Stimulated activated CD8-positive, alpha-beta memory T cell treated with anti-CD3 and anti-CD28 coated beads, Interleukin-12 subunit alpha, Interleukin-12 subunit beta, amount 100 ng/mL, for 1 hour (primary cell): ENCODE results near the gene SPAST.
"Not testable (repeated sequence)": the region's sequence is repeated elsewhere in the genome, so short reads cannot be mapped to it uniquely, and the experiment has no call there.

Source experiments
- DNase-seq: peaks from one replicate; pipeline ENCODE4 v3.0.0-alpha.2; 2020; ENCODE audit warnings: low read depth

SPAST gene

DNA sequence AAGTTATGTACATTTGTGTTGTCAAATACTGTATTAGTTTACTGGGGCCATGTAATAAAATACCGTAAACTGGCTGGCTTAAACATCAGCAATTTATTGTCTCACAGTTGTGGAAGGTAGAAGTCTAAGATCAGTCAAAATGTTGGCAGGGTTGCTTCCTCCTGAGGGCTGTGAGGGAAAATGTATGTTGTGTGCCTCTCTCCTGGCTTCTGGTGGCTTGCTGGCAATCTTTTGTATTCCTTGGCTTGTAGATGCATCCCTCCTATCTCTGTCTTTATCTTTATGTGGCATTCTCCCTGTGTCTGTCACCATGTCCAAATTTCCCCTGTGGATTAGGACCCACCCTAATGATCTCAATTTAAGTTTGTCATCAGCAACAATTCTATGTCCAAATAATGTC is 65.3 kb downstream of the SPAST start:
- DNase-seq = no peak

DNA sequence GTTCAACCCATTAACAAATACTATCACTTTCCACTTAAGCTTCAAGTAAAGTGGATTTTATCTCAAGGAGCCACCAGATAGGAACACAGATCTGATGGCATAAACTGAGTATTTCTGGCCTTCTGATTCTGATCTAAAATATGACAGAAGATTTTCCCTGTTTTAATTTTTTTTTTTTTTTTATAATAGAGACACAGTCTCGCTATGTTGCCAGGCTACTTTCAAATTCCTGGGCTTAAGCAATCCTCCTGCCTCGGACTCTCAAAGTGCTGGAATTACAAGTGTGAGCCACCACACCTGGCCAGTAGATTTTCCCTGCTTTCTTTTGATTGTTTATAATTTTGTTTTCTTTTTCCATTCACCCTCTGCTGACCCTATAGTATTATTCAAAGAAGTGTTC is 65.7 kb downstream of the SPAST start:
- DNase-seq = no peak

DNA sequence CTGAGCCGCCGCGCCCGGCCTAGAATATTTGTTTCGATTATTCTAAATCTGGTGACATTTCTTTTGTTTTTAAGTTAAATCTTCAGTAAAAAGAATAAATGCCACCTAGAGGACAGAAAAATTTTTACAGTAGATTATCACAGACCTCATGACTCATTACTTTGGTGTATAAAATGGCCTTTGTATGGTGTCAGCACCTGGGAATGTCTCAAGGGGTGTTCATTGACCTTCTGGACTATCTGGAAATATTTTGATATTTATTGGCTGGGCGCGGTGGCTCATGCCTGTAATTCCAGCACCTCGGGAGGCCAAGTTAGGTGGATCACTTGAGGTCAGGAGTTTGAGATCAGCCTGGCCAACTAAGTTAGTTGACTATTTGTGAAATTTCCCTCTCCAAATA is 72.1 kb downstream of the SPAST start:
- DNase-seq = no peak

DNA sequence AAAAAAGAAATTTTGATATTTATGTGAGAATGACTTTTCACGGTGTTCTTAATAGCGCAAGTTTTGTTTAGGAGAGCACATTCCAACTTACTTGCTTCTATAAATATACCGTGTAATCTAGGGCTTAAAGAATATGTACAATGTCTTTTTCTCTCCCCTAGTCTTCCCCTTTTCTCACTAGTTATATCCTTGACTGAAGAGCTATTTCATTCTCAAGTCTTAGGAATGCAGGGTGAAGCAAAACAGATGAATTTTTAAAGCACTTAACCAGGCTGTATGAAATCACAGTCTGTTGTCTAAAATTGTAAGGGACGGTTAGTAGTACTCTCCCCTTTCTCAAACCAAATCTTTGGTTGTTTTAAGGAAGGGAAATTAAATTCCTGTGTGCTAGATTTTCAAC is 72.7 kb downstream of the SPAST start:
- DNase-seq = no peak

DNA sequence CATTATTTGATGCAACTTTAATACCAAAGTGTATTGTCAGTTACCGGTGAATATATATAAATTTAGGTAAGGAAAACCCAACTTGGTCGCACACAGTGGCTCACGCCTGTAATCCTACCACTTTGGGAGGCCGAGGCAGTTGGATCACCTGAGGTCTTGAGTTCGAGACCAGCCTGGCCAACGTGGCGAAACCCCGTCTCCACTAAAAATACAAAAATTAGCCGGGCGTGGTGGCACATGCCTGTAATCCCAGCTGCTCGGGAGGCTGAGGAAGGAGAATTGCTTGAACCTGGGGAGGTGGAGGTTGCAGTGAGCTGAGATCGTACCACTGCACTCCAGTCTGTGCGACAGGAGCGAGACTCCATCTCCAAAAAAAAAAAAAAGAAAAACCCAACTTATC is 88.2 kb downstream of the SPAST start:
- DNase-seq = not testable (repeated sequence)

DNA sequence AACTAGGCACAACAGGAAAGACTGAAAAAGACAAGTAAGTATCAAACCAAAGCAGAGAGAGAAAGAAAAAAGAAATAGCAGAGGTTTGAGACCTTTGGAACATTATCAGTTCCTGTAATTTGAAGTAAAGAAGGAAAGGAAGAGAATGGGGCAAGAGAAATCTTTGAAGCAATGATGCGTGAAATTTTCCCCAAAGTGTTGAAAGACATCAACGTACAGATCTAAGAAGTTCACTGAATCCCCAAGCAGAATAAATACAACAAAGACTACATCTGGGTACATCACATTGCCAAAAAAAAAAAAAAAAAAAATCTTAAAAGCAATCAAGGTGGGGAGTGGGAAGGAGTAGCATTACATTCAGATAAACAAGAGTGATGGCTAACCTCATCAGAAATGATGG is 96.3 kb downstream of the SPAST start:
- DNase-seq = no peak

DNA sequence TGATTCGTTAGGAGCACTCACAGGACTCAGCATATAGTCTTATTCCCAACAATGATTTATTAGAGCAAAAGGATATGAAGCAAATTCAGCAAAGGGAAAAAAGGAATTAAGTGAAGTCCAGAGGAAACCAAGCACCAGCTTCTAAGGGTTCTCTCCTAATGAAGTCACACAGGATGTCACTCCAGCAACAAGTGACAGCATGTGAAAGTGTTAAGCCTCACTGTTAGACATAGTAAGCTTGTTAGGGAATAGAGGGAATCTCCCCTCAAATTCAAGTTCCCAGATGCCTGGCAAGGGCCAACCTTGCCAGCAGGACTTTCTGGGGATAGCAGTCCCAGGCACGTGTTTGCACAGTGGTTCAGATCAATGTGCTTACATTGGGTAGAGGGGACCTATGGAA is 97.9 kb downstream of the SPAST start:
- no peak for DNase-seq

DNA sequence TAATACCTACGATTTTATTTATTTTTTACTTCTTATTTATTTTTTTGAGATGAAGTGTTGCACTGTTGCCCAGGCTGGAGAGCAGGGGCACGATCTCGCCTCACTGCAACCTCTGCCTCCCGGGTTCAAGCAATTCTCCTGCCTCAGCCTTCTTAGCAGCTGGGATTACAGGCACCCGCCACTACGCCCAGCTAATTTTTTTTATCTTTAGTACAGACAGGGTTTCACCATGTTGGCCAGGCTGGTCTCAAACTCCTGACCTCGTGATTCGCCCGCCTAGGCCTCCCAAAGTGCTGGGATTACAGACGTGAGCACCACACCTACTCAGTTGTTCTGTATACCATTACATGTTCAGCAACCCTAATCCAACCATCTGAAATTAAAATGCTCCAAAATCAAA is 100.9 kb downstream of the SPAST start:
- DNase-seq = not testable (repeated sequence)

DNA sequence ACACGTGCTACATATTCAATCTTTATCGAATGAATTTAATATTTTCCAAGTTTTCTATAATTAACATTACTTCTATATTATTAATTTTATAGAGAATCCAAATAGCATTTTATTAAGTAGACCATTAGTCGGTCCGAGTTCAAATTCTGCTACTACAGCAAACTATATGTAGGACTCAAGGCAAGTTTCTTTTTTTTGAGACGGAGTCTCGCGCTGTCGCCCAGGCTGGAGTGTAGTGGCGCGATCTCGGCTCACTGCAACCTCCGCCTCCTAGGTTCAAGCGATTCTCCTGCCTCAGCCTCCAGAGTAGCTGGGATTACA is 101.6 kb downstream of the SPAST start:
- DNase-seq = not testable (repeated sequence)

DNA sequence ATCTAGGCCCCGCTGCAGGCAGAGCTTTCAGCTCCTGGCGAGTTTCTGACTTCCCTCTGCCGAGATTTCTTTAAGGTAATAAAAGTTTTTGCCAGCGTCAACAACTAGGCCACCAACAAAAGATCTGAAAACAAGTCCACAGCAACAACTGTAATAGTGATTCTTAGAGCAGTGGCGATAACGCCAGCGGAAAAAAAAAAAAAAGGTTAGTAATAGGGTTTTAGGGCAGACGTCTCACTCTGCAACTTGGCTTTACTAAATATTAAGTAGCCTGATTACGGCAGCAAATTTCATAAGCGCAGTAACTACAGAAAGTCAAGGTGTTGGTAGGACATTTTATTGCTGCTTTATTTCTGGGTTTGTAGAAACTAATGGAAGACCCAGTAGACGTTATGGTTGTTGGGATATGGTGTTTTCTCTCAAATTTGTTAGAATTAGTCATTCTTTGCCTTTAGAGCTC is 102.8 kb downstream of the SPAST start:
- DNase-seq = no peak

DNA sequence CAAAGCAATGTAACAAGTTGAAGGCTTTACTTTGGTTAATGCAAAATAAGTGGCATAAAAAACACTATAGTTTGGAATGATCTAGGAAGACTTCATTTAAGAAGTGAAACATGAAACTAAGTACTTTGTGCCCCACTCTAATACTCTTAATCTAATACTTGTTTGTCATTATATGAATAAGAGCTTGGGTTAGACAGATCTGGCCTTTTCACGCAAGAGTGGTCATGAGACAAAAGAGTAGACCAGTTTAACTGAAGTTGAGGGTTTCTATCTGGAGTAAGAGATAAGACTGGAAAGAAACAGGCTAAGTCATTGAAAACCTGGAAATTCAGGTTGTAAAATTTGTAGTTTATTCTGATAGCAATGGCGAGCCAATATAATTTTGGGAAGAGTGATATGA is 105.2 kb downstream of the SPAST start:
- DNase-seq = no peak

DNA sequence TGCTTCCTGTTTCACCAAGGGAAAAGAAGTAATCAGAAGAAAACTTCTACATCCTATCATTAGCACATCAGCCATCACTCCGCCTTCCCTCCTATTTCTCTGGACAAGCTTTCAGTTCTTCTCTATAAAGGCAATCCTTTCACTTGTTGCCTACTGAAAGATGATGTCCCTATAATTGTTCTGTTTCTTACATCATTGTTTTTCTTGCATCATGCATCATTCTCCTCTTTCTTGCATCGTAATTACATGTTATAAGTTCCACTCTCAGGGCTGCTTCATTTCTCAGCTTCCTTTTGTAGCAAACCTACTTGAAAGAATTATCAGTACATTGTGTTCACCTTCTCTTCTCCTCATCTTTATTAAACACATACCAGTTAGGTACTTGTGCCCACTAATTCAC is 109.5 kb downstream of the SPAST start:
- DNase-seq = no peak

DNA sequence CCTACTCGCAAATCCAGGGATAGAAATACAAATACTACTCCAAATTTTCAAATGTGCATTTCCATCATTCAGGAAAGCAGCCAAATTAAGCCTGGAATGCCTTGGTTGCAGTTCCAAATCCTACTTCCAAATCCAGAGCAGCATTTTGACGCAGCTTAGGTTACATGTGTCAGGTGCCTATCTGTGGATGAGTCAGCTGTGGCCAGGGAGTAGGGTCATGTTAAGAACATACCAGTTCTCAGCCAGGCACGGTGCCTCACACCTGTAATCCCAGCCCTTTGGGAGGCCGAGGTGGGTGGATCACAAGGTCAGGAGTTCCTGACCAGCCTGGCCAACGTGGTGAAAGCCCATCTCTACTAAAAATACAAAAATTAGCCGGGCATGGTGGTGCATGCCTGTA is 119.3 kb downstream of the SPAST start:
- no peak for DNase-seq

DNA sequence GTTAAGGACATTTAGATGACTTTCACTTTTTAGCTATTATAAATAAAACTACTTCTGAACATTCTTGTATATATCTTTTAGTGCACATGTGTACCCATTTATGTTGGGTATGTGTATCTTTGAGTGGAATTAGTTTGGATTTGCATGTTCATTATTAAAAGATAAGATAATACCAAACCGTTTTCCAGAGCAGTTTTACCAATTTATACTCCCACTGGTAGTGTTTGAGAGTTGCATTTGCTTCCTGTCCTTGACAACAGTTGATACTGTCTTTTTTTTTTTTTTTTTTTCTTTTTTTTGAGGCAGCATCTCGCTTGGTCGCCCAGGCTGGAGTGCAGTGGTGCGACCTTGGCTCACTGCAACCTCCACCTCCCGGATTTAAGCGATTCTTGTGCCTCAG is 125.7 kb downstream of the SPAST start:
- DNase-seq = no peak

DNA sequence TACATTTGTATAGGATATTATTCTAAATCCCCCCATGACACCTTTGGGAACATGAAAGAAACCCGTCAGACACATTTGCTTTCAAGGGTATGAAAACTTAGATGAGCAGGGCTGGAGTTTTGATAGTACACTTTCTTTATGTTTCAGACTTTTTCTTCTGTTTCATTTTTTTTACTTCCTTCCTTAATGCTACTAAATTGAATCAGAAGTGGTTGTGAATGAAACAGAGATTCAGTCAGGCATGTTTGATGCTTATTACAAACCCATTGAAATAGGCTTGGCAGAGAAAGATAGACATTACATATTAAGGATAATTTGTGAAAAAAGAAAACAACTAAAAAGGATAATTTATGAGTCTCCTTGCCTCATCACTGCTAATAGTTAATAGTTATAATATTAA is 129.1 kb downstream of the SPAST start:
- DNase-seq = no peak

DNA sequence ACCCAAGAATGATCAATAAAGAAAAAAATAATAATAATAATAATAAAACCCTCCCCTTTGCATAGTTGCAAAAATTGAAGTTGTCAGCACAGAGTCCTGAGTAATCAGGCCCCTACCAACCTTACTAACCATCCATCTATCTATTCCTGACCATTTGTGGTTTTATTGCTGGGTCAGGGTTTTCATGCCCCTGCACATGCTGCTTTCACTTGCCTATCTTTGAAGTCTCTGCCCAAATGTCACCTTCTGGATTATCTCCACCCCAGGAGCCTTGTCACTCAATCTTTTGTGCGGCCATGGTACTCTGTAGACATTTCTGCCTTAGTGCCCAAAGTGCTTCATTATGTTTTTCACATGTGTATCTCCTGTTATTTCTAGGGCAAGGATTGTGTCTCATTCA is 137.5 kb downstream of the SPAST start:
- no peak for DNase-seq

DNA sequence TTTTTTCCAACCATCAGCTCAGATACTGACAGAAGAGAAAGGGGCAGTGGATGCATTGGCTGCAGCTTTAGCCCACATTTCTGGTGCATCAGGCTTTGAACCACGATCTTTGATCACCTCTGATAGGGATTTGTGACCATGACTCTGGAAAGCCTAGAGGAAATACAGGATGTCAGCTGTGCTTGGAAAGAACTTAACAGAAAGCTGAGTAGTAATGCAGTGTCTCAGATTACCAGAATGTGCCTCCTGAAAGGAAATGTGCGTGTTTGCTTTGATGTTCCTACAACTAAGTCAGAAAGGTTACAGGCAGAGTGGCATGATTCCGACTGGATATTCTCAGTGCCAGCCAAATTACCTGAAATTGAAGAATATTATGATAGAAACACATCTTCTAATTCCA is 140.1 kb downstream of the SPAST start:
- not testable (repeated sequence) for DNase-seq
